ENCODE data around the gene ACLY.

ACLY gene

DNA sequence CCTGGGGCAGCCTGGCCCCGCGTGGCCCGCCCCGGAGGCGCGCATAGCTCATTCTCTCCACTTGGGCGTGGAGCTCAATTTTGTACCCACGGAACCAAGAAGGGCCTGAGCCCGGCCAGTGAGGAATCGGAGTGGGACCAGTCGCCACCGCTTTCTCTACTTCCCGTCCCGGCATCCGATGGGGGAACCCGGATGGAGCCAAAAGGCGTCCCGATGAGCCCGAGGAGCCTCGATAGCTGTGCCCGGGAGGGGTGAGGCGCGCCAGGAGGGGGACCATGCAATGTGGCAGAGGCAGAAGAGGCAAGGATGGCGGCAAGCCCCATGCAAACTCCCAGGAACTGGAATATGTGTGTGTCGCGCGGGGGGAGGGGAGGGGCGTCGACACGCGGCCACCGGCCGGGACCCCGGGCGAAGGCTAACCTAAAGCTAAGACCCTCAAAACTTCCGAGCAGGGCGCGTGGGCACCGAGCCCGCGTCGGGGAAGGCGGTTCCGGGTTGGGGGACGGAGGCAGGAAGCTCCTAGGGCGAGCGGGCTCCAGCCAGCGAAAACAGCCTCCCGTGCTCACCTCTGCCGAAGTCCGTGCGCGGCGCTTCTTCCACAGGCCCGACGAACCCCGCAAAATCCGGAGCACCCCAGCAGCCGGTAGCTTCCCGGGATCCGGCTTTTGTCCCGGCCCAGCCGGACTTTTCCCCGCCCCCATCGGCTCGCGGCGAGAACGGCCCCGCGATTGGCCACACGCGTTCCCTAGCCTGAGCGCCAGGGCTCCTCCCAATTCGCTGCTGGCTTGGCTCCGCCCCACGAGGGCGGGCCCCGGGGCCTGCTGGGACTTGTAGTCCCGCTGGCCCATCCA lies at the start of gene ACLY:
TSS of gene ACLY (minus strand) at position 638 of the 851 bp plus-strand sequence. CDS start 5,078 bp downstream, outside the sequence.
- Mint-ChIP-seq H3K9me3 (no peaks in the 10 kb centered on the region), H3K27ac (peak within 1 kb of the TSS; percentile 96), H3K4me3 (peak within 1 kb of the TSS; percentile 92 to 98), H3K4me1 (peaks cover 54% of the 10 kb centered on the region), H3K27me3 (no peaks in the 10 kb centered on the region)
- ATAC-seq (peak; percentile 99), DNase-seq (peak; percentile 96 to 97)

DNA sequence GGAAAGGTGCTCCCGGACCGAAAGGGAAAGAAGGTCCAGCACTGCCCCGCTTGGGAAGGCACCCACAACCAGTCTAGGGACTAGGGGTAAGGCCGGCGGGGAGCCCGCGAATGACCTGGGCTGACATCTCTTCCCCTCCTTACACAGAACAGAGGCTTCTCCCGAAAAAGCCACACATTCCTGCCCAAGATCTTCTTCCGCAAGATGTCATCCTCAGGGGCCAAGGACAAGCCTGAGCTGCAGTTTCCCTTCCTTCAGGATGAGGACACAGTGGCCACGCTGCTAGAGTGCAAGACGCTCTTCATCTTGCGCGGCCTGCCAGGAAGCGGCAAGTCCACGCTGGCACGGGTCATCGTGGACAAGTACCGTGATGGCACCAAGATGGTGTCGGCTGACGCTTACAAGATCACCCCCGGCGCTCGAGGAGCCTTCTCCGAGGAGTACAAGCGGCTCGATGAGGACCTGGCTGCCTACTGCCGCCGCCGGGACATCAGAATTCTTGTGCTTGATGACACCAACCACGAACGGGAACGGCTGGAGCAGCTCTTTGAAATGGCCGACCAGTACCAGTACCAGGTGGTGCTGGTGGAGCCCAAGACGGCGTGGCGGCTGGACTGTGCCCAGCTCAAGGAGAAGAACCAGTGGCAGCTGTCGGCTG lies 49.3 kb upstream of the ACLY start:
- H3K4me1 Mint-ChIP-seq: peaks cover 65% of the 10 kb centered on the region

DNA sequence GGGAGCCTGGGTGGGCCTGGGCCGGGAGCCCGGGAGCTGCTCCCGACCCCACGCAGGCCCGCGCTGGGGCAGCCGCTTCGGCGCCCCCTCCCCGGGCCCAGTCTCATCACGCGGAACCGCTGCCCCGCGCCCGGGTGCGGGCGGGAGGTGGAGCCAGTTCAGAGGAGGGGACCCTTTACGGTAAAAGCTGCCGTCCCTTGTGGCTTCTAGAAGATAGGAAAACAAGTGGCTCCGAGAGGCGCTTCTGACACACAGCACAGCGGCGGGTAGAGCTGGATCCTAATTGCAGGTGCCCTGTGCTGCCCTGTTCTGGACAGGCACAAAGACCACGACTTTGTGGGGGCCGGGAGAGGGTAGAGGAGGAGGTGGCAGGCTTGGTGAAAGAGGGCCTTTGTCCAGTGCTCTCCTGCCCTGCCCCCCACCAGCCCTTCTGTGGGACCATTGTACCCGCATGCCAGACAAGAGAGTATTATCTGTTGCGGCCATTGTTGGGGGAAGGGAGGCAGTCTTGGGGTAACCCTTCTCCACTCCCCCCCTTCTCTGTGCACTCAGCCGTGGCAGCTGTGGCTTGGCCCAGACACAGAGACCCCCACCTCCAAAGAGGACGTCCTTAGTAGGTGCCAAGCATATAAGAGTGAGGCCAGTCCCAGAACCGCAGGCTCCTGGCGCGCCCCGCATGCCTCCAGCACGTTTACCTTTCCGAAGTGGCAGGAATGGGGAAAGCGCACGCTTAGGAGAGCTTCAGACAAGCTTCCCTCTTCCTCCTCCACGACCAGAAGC lies 48.6 kb upstream of the ACLY start:
- Mint-ChIP-seq H3K27ac (peak overlapping the region; percentile 76 to 92), H3K4me3 (peak overlapping the region; percentile 83 to 91), H3K4me1 (peaks cover 65% of the 10 kb centered on the region), H3K9me3 (no peaks in the 10 kb centered on the region), H3K27me3 (no peaks in the 10 kb centered on the region)
- DNase-seq: peak in 1 of 2 donors; percentile 50
- ATAC-seq: peak; percentile 28

More for the DNA sequence above, 49.3 kb upstream of the ACLY start:
- DNase-seq: no peak
- ATAC-seq: no peak
- H3K9me3 Mint-ChIP-seq: no peaks in the 10 kb centered on the region
- peak overlapping the region; percentile 83 to 91 for H3K4me3 Mint-ChIP-seq
- no peaks in the 10 kb centered on the region for H3K27me3 Mint-ChIP-seq
- H3K27ac Mint-ChIP-seq: peak overlapping the region; percentile 9 to 56

DNA sequence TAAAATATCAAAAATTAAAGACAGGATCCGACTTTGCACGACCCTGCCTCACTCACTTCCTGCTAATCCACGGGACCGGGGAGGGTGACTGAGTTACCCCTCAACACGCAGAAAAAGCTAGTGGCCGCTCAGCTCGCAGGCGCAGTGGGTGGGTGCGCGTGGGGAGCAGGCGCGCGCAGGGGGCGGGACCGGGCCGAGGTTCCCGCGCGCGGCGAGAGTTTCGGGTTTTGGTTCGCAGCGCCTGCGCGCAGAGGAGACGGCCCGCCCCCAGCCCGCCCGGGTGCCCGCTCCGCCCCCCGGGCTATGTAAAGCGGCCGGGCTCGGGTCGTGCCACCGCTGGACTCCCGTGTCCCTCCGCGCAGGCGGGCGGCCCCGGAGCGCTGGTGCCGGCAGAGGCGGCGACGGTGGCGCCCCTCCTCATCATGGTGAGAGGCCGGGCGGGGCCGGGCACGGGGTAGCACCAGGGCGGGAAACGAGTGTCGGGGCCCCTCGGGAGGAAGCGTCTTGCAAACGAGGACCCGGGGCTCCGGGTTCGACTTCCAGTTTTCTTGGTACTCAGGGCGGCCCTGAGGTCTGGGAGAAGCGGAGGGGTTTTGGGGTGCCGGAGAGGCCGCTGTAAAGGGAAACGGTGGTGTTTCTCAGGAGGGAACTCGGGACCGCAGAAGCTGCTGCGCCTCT lies 47.9 kb upstream of the ACLY start, which contains the start of gene CNP:
TSS of gene CNP (plus strand) at position 333 of the 678 bp plus-strand sequence. CDS start at position 423, 90 bp downstream.
- H3K27me3 Mint-ChIP-seq: no peaks in the 10 kb centered on the region
- H3K9me3 Mint-ChIP-seq: no peaks in the 10 kb centered on the region
- peaks cover 63% of the 10 kb centered on the region for H3K4me1 Mint-ChIP-seq
- H3K4me3 Mint-ChIP-seq: peak within 1 kb of the TSS; percentile 83 to 91
- peak within 1 kb of the TSS; percentile 76 to 92 for H3K27ac Mint-ChIP-seq
- DNase-seq (peak; percentile 89), ATAC-seq (peak; percentile 87)

DNA sequence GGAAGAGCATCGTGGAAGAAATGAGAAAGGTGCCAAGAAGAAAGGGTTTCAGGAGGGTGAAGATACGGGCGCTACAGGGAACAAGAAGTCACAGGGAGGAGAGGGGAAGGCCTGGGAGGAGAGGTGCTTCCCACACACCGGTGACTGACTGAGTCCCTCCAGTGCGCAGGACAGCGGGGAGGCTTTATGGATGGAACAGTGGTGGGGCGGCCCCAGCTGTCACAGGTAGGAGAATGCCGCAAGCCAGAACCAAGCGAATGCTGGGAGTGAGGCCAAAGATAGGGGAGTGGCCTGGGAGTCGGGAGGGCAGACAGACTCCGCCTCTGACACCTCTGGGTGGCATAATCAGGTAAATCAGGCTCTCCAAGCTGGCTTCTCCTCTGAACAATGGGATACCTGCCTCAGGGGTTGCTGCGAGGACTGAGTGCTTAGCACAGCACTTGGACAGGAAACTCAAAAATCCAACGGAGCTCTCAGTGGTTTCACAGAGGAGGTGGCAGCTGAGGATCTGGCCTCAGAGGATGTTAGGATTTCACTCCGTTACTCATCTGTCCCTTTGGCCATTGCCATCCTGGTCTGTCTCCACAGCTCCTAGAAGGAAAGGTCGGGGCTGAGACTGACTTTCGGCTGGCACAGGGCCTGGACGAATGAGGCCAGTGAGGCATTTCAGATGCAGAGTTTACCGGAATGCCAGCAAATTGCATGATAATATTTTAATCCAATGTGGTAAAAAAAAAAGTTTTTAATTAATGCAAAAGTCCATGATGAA lies 47.1 kb upstream of the ACLY start:
- Mint-ChIP-seq H3K9me3 (no peaks in the 10 kb centered on the region), H3K4me3 (peak overlapping the region; percentile 83 to 91), H3K27me3 (no peaks in the 10 kb centered on the region), H3K27ac (peak overlapping the region; percentile 41 to 72), H3K4me1 (peaks cover 57% of the 10 kb centered on the region)
- ATAC-seq: peak; percentile 61
- DNase-seq: peak; percentile 49 to 70

DNA sequence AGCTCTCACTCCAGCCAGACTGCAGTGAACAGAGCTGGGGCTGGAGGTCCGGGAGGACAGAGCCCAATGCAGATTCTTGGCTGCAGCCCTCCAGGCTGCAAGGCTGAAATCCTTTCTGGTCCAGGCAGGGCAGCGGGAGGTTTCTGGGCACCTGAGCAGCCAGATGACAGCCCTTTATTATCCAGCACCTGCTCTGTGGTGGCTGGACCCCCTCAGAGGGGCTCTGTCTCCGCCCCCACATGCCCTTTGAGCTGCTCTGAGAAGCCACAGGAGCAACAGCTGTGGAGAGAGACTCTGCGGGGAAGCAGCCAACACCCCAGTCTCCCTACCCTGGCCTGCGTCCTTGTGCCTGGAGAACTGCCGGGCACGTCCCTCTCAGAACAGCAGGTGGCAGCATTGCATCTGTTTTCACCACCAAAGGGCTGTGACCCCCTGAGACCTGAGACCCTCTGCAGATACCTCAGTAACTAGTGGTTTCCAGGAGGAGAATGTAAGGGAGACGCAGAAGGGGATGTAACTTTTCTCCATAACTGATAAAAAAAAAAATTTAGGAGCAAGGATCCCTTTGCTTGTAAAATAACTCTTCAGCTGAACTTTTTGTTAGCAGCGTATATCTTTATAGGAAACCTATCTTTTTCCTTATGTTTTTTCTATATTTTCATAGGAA lies 44.1 kb upstream of the ACLY start:
- Mint-ChIP-seq H3K27ac (peak overlapping the region in 1 of 2 donors; percentile 64), H3K9me3 (no peaks in the 10 kb centered on the region), H3K4me1 (peaks cover 29% of the 10 kb centered on the region), H3K27me3 (no peaks in the 10 kb centered on the region), H3K4me3 (no peak overlapping the region)
- DNase-seq (peak; percentile 68 to 72), ATAC-seq (peak; percentile 28)

DNA sequence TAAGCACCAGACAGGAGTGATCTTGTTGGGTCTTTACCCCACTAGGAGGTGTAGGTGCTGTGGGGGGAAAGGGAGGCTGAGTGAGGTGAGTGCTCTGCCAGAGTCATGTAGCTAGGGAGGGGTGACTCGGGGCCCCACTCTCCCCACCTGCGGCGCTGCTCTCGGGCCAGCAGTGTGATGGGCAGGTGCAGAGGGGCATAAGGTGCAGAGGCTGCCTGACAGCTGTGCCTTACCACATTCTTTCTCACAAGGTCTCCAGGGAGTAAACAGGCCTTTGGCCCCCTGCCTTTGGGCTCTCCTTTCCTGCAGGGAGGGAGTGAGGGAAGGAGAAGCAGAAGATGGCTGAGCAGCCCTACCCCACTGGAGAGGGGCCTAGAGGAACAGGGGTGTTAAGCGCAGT lies 43.4 kb upstream of the ACLY start:
- no peak for DNase-seq
- Mint-ChIP-seq H3K4me1 (peaks cover 21% of the 10 kb centered on the region), H3K9me3 (no peaks in the 10 kb centered on the region), H3K27me3 (no peaks in the 10 kb centered on the region), H3K4me3 (no peak overlapping the region), H3K27ac (no peak overlapping the region)
- no peak for ATAC-seq

DNA sequence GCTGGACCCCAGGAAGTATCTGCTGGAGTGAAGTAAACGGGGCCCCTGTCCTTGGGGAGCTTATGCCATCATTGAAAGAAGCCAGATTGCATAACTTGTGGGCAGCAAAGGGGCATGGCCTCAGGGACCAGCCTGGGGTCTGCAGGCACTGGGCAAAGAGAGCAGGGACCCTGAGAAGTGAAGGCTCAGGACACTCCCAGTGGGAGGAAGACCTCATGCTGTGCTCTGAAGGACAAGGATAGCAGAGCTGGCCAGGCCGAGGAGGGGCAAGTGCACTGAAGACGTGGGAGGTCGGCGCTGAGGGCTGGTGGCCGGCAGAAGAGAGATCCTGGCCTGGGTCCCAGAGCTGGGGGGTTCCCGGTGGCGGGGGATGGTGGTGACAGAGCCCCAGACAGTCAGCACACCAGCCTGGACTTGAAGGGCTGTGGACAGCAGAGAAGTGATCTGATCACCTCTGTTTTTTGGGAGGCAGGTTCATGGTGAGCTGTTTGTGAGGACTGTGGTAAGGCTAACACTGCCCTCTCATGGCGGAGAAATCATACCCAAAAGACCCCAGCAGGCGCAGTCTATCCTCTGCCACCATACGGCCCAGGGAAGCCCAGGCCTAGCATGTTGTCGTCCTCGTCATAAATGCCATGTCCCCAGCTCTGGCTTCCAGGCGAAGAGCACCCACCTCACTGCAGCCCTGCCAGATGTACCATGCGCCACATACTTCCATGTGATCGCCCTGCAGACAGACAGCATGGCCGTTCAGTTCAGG lies 40.8 kb upstream of the ACLY start:
- H3K27me3 Mint-ChIP-seq: no peaks in the 10 kb centered on the region
- no peak overlapping the region for H3K27ac Mint-ChIP-seq
- H3K4me1 Mint-ChIP-seq: peaks cover 5% of the 10 kb centered on the region
- ATAC-seq (no peak), DNase-seq (no peak)
- H3K9me3 Mint-ChIP-seq: no peaks in the 10 kb centered on the region
- H3K4me3 Mint-ChIP-seq: no peak overlapping the region

DNA sequence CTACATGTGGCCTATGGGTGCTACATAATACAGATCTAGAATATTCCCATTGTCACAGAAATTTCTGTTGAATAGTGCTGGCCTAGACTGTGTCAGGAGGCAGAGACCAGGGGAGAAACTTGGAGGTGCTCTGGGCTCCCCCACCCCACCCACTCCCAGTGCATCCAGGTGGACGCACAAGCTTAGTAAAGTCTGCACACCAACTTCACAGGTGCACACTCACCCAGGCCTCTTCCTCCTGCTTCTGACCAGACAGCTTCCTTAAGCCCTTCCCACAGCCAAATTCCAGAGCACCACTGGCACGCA lies 40.2 kb upstream of the ACLY start:
- no peak overlapping the region for H3K27ac Mint-ChIP-seq
- H3K4me3 Mint-ChIP-seq: no peak overlapping the region
- H3K27me3 Mint-ChIP-seq: no peaks in the 10 kb centered on the region
- H3K9me3 Mint-ChIP-seq: no peaks in the 10 kb centered on the region
- ATAC-seq (no peak), DNase-seq (no peak)
- peaks cover 5% of the 10 kb centered on the region for H3K4me1 Mint-ChIP-seq

DNA sequence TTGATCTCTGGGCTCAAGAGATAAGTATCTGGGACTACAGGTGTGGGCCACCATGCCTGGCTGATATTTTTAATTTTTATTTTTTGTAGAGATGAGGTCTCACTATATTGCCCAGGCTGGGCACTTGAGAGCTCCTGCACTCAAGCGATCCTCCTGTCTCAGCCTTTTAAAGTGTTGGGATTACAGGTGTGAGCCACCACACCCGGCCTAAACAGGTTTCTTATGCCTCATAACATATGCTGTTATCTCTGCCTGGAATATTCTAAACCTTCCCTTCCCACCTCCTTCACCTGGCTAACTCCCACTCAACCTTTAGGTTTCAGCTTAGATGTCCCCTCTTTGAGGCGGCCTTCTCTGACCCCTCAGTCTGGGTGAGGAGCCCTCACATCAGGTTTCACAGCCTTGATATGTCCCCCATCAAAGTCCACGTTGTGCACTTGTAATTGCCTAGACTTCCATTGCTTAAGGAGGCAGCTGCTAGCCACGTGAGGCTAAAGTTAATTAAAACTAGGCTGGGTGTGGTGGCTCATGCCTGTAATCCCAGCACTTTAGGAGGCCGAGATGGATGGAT lies 39.2 kb upstream of the ACLY start:
- Mint-ChIP-seq H3K4me1 (peaks cover 4% of the 10 kb centered on the region), H3K4me3 (no peak overlapping the region), H3K27ac (peak overlapping the region in 1 of 2 donors; percentile 34), H3K27me3 (no peaks in the 10 kb centered on the region), H3K9me3 (no peaks in the 10 kb centered on the region)
- no peak for DNase-seq
- ATAC-seq: no peak

DNA sequence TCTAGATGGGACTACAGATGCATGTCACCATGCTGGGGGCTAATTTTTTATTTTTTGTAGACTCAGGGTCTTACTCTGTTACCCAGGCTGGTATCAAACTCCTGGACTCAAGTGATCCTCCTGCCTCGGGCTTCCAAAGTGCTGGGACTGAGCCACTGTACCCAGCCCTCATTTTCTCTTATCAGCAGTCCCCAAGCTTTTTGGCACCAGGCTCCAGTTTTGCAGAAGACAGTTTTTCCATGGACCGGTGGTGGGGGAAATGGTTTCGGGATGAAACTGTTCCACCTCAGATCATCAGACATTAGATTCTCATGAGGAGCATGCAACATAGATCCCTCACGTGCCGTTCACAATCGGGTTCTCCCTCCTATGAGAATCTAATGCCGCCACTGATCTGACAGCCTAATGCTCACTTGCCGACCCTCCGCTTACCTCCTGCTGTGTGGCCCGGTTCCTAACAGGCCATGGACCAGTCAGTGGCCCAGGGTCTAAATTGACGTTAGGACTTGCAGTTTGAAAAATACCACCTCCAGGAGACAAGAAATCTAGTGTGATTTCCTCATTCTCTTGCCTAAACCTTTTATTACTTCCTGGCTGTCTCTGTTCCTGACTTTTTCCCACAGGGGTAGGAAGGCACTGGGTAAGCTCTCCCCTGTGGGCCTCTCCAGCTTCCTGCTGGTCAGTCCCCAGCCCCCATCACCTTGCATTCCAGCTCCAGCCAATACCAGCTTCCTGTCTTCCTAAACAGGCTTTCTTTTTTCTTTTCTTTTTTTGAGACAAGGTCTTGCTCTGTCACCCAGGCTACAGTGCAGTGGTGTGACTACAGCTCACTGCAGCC lies 38.5 kb upstream of the ACLY start:
- Mint-ChIP-seq H3K4me3 (no peak overlapping the region), H3K27me3 (no peaks in the 10 kb centered on the region), H3K4me1 (no peaks in the 10 kb centered on the region), H3K27ac (no peak overlapping the region), H3K9me3 (no peaks in the 10 kb centered on the region)
- no peak for ATAC-seq
- no peak for DNase-seq

DNA sequence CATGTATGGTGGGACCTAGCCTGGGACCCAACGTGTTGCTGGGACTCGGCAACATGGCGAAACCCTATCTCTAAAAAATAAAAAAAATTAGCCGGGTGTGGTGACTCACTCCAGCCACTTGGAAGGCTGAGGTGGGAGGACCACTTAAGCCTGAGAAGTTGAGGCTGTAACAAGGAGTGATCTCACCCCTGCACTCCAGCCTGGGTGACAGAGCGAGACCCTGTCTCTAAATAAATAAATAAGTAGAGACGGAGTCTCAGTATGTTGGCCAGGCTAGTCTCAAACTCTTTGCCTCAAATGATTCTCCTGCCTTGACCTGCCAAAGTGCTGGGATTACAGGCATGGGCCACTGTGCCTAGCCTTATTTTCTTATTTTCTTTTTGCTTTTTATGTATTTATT lies 37.8 kb upstream of the ACLY start:
- H3K9me3 Mint-ChIP-seq: no peaks in the 10 kb centered on the region
- H3K27ac Mint-ChIP-seq: no peak overlapping the region
- H3K4me3 Mint-ChIP-seq: no peak overlapping the region
- no peaks in the 10 kb centered on the region for H3K27me3 Mint-ChIP-seq
- DNase-seq (no peak), ATAC-seq (no peak)
- H3K4me1 Mint-ChIP-seq: no peaks in the 10 kb centered on the region

All from stimulated activated naive CD8-positive, alpha-beta T cell treated with anti-CD3 and anti-CD28 coated beads, Interleukin-15, amount 100 ng/mL, for 72 hours (primary cell).